DMS153 treated with DMSO at 0.1 percent for 48 hours (cell line): ENCODE results near the gene KIRREL3.

Experiments used
- DNase-seq: peaks from one replicate; lab custom pipeline; 2025; ENCODE audit not compliant: unreplicated experiment; lab: John Stamatoyannopoulos, UW

KIRREL3 gene

DNA sequence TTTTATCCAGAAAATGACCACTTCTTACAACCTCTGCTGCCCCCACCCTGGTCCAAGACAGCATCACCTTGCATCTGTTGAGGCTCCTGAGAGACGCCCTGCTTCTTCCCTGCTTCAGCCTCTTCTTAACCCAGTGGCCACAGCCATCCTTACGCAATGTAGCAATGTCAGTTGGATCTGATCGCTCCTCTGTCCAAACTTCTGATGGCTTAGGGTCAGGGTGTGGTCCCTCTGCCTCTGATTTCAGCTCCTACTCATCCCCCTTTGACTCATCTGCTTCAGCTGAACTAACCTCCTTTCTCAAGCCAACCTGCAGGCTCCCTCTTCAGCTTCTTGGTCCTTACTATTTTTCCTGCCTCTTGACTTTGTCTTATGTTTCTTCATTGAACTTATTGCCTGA lies 280.8 kb downstream of the KIRREL3 start:
- DNase-seq: no peak

GRCh38 chr11:126718276-126718675 lies 282.3 kb downstream of the KIRREL3 start:
- no peak for DNase-seq

DNA sequence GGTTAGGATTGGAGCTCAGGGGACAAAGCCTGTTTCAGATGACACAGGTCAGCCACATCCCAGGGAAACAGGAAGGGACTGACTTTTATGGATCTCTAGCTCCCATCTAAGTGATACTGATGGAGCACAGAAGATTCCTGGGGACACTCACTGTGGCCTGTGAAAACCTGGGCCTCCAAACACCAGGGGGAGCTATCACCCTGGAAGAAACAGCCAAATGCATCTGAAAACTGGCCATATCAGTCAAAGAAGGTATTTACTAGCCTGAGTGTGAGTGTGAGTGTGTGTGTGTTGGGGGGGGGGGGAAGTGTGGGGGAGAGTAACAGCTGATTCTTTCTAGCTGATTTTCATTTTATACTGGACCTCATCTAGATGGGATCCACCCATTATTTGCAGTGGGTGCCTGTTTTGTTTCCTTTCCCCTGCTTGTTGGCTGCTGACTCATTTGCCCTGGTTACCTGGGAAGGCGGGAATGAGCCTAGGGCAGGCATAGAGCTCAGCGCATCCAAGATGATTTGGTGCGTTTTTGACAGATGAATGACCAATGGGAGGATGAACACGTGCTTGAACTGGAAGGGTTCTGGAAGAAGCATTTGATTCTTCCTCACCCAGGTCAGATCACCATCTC lies 284.0 kb downstream of the KIRREL3 start:
- DNase-seq: no peak

DNA sequence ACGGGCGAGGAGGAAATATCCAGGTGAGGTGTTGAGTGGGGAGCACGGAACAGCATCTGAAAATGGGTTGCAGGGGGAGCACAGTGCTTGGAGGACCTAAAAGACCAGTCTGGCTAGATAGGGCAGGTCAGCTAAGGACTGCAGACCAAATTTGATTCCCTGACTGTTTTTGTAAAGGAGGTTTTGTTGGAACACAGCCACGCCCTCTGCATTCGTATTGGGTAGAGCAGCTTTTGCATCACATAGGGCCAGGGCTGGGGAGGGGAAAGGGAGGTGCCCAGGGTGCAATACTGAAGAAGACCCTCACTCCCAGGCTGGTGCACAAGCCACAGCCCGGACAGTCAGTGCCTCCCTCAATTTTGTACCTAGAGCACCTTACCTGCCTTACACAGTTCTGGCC lies 286.8 kb downstream of the KIRREL3 start:
- DNase-seq: no peak

DNA sequence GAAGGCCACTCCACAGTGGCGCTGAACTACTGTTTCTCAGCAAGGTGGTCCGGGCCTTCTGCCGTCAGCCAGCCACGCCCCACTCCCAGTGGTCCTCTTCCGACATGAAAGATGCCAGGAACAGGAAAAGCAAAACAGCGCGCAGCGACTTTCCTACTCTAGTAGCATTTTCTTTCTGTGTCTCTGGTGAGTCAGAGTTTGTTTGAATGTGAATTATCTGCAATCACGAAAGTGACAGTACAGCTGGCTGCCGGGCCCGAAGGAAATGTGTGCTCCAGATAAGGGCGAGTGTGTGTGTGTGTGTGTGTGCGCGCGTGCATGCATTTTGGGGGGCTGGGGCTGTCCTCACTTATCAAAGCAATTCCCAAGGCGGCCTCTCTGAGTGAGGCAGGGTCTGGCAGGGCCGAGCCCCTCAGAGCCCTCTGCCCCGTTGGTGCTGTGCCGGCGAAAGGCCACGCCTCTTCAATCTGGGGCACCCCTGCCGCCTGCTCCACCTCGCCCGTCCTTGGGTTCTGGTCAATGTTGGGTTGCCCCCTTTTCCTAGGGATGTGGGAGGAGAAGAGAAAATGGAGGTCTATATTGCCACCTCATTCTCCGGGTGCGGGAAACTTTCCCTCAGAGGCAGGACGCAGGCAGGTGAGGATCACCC lies 288.5 kb downstream of the KIRREL3 start:
- no peak for DNase-seq

DNA sequence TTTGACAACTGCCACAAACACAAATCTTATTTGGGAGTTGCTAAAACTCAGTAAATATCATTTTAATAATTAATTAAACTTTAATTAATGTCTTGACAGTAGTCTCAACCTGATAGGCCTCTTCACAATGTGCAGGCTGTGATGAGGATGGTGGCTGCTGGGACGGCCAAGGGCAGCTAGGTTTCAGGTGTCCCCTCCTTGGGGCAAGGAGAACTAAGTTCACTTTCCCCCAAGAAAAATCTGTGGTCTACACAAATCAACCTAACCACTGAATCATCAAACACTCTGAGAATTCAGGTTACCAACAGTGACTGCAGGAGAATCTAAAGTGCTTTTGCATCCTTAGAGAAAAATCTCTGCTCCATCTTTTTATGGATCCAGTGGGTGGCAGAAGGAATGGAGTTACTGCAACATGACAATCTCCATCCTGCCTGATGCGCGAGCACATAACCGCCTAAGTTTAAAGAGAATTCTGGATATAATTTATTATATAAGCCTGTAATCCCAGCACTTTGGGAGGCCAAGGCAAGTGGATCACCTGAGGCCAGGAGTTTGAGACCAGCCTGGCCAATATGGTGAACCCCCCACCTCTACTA lies 289.7 kb downstream of the KIRREL3 start:
- no peak for DNase-seq

DNA sequence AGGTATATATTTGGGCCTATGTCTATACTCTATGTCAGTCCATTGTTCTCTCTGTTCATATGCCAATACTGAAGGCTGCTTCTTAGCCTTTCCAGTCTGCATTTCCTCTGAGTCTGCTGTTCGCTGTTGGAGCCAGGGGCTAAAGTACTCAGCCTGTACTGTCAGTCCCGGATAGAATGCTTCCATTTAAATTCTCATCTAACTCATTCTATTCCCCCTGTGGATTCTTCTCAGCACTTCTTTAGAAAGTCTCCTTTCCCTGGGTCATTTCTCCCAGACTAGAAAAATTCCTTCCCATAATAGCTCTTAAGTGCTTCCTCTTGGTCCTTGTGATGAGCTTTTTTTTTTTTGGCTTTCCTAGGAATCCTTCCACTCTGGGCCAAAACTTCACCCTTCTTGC lies 293.1 kb downstream of the KIRREL3 start:
- no peak for DNase-seq

GRCh38 chr11:126704096-126704495 lies 296.5 kb downstream of the KIRREL3 start:
- no peak for DNase-seq

- no peak for DNase-seq
These were observed 296.9 kb downstream of the KIRREL3 start for GRCh38 chr11:126703662-126704061.

DNA sequence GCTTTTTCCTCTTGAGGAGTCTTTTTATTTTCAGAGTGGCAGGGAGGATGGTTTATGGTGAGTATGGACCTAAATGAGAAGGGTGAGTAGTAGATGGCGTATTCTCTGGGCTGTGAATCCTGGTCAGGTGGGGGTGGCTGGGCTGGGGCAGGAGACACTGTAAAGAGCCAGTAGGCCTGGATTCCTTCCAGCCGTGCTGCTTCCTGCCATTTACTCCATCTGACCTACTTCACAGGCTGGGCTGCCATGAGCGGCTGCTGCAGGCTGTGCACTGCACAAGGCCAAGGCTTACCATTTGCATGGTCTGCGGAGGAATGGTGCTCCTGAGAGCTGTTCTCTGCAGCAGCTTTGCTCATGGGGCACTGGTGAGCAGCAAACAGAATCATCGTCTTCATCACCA lies 297.6 kb downstream of the KIRREL3 start:
- no peak for DNase-seq

GRCh38 chr11:126702165-126702720 lies 298.3 kb downstream of the KIRREL3 start:
- no peak for DNase-seq

GRCh38 chr11:126701520-126701897 lies 299.1 kb downstream of the KIRREL3 start:
- DNase-seq: no peak

DNA sequence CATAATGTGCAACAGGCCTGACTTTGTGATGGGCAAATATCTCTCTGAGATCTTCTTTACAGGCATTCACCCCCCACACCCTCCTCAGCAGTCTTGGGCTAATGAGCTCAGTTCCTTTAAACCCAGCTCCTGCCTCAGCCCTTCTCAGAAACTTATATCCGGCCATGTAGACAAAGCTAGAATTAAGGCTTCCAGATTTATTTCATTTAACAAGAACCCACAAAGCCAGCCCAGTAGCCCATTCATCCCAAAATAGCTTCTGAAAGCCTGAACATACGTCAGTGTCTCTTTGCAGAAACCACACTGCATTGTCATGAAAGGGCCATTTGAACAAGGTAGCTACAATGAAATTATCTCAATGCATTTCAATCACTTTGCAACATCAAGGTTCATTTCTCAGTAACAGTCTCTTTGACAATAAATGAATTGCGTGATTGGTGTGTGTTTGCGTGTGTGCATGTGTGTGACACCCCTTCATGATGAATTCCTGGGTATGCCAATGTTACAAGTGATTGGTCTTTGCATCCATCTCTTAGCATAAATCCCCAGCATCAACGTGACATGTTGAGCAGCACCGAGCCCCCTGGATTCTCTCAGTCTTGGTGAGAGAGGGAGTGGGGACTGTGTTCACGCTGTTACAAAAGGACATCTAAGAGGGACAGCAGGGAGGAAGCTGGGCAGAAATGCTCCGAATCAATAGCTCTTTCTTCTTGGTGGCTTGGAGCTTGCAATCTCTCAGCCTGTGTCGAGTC lies 299.6 kb downstream of the KIRREL3 start:
- DNase-seq: no peak

DNA sequence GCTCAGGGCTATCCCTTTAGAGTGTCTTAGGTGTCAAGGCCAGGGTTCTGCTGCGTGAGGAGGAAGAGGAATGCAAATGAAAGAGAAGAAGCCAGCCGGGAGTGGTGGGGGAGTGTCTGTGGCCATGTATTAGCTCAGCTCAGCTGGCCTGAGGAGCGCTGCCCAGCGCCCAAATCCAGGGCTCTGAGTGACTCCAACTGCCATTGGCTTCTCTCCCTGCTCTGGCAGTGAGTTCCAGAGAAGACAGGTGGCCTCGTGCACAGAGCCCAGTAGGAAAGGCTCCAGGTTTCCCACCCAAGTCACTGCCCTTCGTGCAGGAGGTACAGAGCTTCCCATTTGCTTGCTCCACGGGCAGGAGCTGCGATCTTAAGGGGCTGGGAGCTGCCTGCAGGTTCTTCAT lies 302.0 kb downstream of the KIRREL3 start:
- DNase-seq: no peak

GRCh38 chr11:126697936-126698335 lies 302.6 kb downstream of the KIRREL3 start:
- no peak for DNase-seq

- no peak for DNase-seq
These were observed 303.6 kb downstream of the KIRREL3 start for GRCh38 chr11:126696982-126697381.

DNA sequence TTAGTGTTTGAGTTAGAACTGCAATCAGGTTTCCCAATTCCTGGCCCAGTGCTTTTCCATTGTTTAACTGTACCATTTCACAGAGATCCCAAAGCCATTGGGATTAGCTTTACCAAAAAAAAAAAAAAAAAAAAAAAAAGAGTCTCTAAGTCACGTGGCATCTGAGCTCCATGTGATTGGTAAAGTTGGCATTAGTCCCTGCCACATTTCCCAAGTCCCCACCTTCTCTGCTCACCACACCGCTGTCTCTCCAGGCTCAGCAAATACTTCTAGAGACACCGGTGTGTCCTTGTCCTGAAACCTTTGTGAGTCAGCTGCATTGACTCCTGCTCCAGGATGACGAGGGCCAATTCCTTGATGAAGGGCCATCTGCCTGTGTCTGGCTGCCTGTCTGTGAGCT lies 305.3 kb downstream of the KIRREL3 start:
- no peak for DNase-seq

- no peak for DNase-seq
These were observed 306.4 kb downstream of the KIRREL3 start for GRCh38 chr11:126694065-126694625.

- DNase-seq: no peak
These were observed 313.1 kb downstream of the KIRREL3 start for GRCh38 chr11:126687477-126687876.

GRCh38 chr11:126686938-126687337 lies 313.6 kb downstream of the KIRREL3 start:
- no peak for DNase-seq
